ENCODE measurements around the gene TRAF2.

TRAF2 gene

DNA sequence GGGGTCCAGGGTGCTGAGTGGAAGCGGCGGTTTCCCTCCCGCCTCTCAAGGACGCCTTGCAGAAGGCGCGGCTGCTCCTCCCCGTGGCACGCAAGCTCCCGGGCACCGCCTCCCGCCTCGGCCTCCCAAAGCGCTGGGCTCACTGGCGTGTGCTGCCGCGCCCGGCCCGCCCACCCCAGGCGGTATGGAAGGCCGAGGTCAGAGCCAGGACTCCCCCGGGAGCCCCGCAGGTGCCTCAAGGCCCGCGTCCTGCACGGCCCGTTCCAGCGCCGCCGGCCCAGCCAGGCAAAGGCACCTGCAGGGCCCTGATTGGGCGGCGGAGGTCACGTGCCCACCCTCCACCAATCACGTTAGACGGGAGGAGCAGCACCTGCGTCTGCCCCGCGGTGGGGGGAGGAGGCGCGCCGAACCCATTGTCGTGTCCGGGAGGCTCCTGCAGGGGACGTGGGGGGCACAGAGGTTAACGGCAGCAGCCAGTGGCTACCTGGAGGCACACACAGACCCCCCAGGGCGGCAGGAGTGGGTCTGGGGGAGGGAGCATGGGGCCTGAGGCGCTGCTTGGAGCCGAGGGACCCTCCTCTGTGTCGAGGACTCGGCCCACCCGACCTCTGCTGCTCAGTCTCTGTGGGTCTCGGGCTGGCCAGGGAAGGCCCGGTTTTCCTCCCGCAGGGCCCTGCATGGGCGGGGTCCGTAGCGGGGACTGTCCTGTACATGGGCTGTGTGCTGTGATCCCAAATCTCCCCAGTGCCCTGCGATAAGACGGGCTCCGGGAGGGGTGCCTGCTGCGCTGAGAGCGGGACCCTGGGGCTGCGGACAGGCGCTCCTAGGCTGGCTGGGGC lies 63.7 kb downstream of the TRAF2 start:
- DNase-seq: peak; percentile 98

DNA sequence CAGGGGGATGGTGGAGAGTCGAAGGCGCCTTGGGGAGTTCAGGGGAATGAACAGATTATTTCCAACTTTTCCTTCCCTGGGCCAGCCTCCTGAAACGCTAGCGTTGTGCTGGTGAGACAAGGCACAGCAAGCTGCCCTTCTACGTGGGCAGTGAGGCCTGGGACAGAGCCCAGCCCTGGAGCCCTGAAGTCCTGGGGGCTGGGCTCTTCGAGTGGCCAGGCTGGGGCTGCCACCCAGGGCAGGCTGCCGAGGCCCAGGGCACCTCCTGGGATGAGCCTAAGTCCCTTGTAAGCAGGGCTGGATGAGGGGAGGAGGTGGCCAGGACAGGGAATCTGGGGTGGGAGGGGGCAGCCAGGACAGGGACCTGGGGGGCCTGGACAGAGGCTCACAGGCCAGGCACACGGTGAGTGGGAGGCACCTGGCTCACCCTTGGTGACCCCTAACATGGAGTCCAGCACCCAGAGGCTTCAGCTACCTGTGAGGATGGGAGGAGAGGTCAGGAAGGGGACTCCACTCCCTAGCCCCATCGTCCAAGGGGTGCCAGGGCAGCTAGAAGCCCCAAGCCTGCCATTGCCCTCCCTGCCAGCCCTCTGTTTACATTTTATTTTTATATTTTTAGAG lies 64.5 kb downstream of the TRAF2 start:
- DNase-seq: no peak

DNA sequence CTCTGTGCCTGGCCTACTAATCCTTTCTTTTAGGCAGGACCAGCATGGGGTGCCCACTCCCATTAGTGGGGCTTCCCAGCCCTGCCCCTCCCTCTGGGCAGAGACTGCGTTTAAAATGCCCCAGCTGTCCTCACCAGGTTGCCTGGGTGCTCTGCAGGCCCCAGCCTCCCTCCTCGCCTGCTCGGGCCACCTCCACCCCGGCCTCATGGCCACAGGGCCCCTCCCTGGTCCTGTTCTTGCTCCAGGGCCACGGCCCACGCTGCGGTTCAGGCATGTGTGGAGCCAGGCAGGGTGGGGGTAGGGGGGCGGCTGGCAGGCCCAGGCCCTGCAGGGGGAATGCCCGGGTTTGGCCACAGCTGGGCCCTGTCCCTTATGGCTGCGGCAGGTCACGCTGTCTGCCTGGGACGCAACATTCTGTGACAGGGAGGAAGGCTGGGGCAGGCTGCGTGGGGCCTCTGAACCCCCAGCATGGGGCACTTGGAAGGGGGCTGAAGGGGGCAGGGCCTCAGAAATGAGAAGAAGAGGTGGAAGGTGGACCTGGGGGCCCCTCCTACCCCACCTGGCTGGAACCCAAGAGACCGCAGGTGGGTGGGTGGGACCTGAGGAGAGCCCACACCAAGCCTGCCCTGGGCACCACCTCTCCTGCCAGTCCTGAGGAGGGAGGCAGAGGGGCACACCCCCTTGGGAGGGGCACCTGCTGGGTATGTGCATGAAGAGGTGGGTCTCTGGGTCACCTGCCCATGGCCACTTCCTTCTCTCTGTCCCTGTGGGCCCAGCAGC lies 65.4 kb downstream of the TRAF2 start, which contains the start of gene LCN12:
Gene LCN12 (plus strand): TSS at position 733 of the 780 bp plus-strand sequence. CDS start 55 bp downstream, outside the sequence.
- DNase-seq: no peak

DNA sequence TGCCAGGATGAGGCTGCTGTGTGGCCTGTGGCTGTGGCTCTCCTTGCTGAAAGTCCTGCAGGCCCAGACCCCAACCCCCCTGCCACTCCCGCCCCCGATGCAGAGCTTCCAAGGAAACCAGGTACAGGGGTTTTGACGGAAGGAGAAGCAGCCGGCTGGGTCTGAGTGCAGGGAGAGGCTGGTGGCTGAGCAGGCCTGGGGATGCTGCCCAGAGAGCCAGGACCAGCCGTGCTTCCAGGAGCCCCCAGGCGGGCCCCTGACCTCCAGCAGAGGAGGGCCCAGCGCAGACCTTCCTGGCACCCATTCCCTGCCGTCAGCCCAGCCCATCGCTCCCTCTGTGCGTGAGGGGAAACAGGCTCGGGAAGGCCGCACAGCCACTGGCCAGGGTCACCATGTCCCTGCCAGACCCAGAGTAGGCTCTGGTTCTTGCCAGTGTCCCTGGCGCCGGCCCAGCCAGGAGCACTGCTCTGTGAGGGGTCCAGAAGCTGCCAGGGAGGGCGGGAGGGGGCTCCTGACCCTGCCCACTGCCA lies 66.1 kb downstream of the TRAF2 start:
- DNase-seq: no peak

DNA sequence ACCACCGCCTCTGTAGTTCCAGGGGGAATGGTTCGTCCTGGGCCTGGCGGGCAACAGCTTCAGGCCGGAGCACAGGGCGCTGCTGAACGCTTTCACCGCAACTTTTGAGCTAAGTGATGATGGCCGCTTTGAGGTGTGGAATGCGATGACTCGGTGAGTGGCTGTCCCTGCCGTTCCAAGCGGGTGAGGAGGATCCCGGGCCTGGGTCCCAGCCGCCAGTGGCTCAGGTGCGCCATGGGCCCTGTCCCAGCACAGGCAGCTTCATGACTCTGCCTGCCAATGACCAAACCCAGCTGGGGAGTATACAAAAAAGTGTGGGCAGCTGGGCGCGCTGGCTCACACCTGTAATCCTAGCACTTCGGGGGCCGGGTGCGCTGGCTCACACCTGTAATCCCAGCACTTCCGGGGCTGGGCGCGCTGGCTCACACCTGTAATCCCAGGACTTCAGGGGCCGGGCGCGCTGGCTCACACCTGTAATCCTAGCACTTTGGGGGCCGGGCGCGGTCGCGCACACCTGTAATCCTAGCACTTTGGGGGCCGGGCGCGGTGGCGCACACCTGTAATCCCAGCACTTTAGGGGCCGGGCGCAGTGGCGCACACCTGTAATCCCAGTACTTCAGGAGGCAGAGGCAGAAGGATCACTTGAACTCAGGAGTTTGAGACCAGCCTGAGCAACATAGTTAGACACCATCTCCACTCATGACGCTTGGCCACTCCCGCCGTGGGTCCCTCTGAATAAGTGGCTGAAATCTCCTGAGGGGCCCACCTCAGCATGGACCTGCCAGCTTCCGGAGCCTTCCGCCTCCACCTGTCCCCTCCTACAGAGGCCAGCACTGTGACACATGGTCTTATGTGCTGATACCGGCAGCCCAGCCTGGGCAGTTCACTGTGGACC lies 66.8 kb downstream of the TRAF2 start:
- DNase-seq: no peak

DNA sequence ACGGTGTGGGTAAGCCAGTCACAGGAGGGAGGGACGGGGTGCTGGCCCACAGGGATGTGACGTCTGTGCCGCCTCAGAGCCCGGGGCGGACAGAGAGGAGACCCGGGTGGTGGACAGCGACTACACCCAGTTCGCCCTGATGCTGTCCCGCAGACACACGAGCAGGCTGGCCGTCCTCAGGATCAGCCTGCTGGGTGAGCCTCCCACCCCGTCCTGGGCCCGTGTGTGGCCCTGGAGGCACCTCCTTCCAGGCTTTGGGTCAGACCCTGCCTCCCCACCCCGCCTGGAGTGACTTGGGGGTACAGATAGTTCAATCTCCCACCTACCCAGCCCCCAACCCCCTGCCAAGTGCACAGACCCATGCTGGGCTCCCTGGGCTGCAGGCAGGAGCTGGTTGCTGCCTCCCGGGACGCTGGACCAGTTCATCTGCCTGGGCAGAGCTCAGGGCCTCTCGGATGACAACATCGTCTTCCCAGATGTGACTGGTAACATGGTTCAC lies 67.5 kb downstream of the TRAF2 start:
- DNase-seq: no peak

DNA sequence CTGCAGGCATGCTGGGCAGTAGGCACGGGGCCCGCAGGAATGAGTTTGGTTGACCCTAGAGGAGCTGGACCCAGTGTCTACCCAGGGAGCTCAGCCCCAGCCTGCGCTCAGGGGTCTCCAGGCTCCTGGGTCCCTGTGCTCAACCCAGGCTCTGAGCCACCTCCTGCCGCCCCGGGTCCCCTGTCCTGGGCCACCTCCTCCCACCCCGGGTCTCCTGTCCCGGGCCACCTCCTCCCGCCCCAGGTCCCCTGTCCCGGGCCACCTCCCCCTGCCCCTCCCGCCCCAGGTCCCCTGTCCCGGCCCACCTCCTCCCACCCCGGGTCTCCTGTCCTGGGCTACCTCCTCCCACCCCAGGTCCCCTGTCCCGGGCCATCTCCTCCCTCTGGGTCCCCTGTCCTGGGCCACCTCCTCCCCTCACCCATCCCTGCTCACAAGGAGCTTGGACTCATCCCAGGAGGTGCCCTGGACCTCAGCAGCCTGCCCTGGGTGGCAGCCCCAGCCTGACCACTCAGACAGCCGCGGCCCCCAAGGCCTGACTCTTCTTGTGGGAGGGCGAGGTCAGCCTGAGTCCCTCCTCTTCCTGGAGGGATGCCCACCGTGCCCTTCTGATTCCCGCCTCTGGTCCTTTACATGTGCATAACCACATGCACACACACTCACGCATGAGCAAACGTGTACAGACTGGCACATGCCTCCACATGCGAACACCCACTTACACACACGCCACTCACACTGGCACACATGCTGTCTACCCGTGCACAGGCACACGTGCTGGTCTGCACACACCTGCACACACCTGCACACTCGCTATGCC lies 68.2 kb downstream of the TRAF2 start:
- no peak for DNase-seq

DNA sequence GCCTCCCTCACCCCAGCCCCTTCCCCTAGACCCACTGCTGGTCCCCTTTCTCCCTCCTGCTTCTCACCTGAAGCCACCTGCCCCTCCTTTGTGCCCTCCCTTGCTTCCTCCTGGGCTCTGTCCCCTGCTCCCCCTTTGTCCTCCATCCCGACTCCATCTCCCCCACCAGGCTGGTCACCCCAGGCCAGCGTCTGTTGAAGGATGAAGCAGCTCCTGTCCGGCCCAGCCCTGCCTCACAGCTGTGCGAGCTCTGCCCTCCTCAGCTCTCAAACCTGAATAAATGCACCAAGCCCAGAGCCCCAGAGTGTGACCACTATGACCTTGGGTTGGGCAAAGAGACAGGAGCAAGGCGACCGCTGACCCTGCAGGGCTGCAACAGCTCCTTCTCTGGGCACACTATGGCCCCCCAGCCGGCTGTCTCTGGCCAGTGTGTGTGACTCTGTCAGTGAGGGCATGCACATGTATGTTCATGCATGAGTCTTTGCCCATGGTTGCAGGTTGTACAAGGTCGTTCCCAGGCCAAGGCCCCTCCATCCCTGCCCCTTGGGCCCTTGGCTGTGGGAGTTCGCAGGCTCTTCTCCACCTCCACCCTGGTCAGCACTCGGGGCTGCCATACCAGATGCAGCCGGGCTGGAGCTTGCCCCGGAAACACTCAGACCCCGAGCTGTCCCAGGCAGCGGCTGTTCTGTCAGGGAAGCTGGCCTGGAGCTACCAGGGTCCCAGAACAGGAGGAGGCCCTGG lies 69.1 kb downstream of the TRAF2 start:
- no peak for DNase-seq

DNA sequence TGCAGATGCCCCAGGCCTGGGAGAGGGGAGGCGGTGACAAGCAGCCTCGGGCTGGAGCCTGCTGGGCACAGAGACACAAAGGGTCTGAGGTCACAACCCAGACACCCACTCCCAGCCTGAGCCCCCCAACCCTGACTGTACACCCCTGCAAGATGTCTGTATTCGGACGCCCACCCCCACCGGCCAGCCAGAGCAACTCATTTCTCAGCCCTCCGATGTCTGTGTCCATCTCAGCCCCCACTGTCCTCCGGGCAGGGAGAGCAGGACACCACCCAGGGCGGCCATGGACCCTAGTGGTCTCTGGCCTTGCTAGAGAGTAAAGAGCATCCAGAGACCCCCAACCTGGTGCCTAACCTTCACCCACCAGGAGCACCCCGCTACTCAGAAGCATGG lies 69.6 kb downstream of the TRAF2 start:
- no peak for DNase-seq

DNA sequence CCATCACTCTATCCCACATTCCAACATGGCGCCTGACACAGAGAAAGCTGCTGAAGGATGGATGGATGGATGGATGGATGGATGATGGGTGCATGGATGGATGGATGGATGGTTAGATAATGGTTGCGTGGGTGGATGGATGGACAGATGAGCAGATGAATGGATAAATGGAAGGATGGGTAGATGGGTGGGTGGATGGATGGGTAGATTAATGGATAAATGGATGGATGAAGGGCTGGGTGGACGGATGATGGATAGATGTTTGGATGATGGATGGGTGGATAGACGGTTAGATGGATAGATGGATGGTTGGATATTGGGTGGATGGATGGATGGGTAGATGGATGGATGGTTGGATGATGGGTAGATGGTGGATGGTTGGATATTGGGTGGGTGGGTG lies 70.3 kb downstream of the TRAF2 start:
- DNase-seq: no peak

DNA sequence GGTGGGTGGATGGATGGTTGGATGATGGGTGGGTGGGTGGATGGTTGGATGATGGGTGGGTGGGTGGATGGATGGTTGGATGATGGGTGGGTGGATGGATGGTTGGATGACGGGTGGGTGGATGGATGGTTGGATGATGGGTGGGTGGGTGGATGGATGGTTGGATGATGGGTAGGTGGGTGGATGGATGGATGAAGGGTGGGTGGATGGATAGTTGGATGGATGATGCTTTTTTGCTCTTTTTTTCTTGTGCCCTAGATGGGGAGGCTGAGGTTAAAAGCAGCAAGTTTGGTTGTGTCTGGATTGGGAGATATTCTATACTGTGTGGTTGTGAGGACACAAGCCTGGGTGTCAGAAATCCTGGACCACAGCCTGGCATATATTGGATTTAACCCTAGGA lies 71.1 kb downstream of the TRAF2 start:
- no peak for DNase-seq

DNA sequence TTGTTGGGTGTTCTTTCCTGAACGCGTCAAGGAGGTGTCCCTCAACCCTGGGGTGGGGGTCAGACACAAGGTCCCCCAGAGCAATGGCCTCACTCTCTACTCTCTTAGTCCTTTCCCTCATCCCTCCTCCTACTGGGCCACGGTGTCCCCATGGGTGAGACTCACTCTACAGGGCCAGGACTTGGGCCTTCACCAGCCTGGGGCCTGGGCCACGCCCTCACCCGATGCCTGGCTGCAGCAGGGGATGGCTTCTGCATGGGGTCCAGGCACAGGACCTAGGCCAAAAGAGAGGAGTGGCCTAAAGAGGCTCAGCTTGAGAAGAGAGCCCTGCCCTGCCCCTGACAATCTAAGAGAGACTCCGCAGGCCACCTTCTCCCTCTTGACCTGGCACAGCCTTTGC lies 71.6 kb downstream of the TRAF2 start:
- DNase-seq: no peak

DNA sequence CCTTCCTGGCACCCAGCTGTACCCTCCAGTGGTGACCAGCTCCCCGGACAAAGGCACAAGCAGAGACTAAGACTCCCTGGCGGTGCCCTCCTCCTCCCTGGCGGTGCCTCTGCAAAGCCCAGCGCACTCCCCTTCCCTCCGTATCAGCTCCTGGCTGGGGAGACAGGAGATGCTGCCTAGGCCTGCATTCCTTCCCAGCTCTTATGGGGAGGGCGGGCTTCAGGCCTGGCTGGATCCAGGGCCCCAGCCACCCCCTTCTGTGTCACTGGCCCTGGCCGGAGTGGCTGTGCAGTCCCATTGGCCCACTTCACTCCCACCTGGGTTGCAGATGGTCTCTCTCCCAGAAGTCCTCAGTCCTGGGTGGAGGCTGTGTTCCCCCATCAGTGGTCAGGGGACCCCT lies 72.2 kb downstream of the TRAF2 start:
- no peak for DNase-seq

DNA sequence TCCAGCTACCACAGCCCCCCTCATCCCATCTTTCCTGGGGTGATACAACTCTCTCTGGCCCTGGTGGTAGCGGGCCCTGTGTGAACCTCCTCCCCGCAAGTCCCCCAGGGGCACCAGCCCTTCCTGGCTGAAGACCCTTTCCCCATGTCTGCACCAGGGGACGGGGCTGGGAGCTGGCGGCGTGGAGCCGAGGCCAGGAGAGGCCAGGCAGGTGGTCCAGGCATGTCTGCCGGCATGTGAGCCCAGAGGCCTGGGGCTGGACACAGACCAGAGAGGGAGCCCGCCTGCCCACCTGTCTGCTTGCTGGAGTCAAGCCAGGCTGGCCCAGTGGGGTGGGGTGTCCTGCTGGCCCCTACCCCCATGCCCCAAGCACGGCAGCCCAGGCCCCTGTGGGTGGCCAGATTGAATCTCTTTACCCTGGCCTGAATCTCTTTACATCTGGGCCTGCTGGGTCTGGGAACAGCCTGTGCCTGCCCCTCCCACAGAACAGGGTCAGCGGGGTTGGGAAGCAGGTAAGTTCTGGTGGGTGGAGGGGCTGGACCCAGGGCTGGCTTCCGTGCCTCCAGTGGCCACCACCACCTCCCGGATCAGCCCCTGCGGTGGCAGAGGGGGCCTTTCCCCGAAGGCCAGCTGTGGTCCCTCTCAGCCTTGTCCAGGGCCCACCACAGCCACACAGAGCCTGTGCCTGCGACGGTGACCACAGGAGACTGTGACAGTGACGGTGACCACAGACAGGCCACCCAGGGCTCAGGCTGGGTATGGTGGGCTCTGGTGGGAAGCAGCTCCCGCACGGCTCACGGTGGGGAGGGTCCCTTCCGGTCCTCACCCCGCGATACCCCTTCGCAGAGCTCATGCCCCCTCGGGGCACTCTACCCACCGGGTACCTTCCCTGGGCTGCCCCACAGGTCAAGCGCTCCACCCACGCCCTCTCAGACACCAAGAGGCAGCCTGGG lies 72.9 kb downstream of the TRAF2 start:
- DNase-seq: no peak

DNA sequence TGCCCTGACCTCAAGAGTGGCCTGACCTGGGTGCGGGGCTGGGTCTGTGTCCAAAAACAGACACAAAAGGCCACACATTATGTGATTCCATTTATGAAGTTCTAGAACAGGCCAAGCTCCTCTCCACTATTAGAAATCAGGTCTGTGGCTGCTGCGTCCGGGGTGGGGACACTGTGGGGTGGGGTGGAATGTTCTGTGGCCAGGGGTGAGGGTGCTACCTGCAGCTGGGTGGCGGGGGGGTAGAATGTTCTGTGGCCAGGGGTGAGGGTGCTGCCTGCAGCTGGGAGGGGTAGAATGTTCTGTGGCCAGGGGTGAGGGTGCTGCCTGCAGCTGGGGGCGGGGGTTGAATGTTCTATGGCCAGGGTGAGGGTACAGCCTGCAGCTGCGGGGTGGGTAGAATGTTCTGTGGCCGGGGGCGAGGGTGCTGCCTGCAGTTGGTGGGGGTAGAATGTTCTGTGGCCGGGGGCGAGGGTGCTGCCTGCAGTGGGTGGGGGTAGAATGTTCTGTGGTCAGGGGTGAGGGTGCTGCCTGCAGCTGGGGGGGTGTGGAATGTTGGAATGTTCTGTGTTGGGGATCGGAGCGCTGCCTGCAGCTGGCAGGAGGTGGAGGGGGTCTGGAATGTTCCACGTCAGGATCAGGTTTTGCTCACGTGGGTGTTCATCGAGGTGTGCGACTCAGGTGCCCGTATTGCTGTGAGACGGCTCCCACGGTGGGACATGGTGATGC lies 74.1 kb downstream of the TRAF2 start:
- no peak for DNase-seq

DNA sequence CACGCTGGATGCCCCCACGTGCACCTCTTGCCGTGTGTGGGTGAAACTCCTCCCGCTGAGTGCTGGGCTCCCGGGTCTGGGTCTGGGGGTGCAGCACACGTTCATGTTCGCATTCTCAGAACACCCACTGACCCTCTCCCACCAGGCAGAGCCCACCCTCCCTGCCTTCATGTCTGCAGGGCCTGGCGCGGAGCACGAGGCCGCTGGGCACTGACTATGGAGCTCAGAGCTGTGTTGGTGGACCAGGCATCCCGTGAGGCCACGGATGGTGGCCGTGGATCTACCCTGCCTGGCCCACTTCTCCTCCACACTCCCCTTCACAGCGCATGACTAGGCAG lies 74.6 kb downstream of the TRAF2 start:
- no peak for DNase-seq

DNA sequence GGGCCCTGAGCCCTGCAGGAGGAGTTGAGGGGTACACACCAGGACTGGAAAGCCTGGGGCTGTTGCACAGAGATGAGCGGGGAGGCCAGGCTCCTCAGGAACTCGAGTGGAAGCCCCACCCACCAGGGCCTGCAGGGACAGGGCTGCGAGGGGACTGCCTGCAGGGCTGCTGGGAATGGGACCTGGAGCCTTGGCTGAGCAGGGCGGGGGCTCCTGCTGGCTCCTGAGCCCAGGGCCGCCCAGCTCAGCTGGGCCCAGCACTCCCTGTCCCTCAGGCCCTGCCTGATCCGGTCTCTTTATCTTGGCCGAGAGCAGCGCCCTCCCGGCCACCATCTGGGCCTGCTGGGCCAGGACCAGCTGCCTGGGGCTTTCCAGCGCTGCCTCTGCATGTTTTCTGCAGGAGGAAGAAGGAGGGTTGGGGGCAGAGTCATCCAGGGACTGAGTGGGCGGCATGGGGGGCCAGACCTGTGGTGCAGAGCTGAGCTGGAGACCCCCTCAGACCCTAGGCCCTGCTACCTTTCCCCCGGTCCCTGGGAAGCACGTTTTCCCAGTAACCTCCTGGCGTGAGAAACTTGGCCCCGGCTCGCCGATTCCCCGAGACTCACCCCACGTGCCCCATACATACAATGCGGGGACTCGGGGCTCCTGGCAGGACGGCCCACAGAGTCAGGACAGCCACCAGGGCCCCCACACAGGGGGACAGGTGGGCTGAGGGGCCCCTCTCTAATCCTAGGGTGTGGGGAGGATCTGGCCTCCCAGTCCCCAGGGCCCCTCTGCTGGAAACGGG lies 75.2 kb downstream of the TRAF2 start:
- no peak for DNase-seq

DNA sequence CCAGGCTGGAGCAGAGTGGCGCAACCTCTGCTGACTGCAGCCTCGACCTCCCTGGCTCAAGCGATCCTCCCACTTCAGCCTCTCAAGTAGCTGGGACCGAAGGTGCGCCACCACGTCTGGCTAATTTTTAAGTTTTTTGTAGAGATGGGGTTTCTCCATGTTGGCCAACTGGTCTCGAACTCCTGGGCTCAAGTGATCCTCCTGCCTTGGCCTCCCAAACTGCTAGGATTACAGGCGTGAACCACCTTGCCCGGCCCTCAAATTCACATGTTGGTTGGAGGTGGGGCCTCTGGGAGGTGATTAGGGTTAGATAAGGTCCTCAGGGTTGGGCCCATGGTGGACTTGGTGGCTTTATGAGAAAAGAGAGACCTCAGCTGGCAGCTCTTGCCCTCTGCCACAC lies 75.8 kb downstream of the TRAF2 start:
- no peak for DNase-seq
